Effector memory CD4-positive, alpha-beta T cell (primary cell): ENCODE results near the gene BMP10.

Experiments
- DNase-seq, 3 donors: peaks; one replicate each; pipeline ENCODE4 v3.0.0-alpha.2; 2020
- H3K27ac ChIP-seq: 2 replicates; pipeline ENCODE4 v1.7.0; 2013; ENCODE audit warnings: mild to moderate bottlenecking, low read length, moderate library complexity; ENCODE audit not compliant: insufficient read depth, poor library complexity, severe bottlenecking
- H3K27me3 ChIP-seq: replicated peaks from 2 replicates; pipeline ENCODE4 v1.7.0; 2013; ENCODE audit warnings: mild to moderate bottlenecking, low read length; ENCODE audit not compliant: insufficient read depth, control insufficient read depth, poor library complexity, severe bottlenecking
- H3K36me3 ChIP-seq: 2 replicates; pipeline ENCODE4 v1.7.0; 2013; ENCODE audit warnings: mild to moderate bottlenecking, low read length, moderate library complexity; ENCODE audit not compliant: control insufficient read depth, insufficient read depth
- H3K4me1 ChIP-seq: 2 replicates; pipeline ENCODE4 v1.7.0; 2013; ENCODE audit warnings: low read length, mild to moderate bottlenecking; ENCODE audit not compliant: control insufficient read depth, insufficient read depth, poor library complexity, severe bottlenecking
- H3K4me3 ChIP-seq: 2 replicates; pipeline ENCODE4 v1.7.0; 2013; ENCODE audit warnings: low read length, low read depth, mild to moderate bottlenecking; ENCODE audit not compliant: insufficient read depth, poor library complexity, severe bottlenecking
- H3K9me3 ChIP-seq: 2 replicates; pipeline ENCODE4 v1.7.0; 2013; ENCODE audit warnings: mild to moderate bottlenecking, low read length, moderate library complexity; ENCODE audit not compliant: control insufficient read depth
- total RNA-seq, 3 donors: gene quantifications; one replicate each; lab custom pipeline; 2026; lab: John Stamatoyannopoulos, UW

Gene BMP10, protein sequence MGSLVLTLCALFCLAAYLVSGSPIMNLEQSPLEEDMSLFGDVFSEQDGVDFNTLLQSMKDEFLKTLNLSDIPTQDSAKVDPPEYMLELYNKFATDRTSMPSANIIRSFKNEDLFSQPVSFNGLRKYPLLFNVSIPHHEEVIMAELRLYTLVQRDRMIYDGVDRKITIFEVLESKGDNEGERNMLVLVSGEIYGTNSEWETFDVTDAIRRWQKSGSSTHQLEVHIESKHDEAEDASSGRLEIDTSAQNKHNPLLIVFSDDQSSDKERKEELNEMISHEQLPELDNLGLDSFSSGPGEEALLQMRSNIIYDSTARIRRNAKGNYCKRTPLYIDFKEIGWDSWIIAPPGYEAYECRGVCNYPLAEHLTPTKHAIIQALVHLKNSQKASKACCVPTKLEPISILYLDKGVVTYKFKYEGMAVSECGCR
- 0 reads per million in 3 donors for total RNA-seq

DNA sequence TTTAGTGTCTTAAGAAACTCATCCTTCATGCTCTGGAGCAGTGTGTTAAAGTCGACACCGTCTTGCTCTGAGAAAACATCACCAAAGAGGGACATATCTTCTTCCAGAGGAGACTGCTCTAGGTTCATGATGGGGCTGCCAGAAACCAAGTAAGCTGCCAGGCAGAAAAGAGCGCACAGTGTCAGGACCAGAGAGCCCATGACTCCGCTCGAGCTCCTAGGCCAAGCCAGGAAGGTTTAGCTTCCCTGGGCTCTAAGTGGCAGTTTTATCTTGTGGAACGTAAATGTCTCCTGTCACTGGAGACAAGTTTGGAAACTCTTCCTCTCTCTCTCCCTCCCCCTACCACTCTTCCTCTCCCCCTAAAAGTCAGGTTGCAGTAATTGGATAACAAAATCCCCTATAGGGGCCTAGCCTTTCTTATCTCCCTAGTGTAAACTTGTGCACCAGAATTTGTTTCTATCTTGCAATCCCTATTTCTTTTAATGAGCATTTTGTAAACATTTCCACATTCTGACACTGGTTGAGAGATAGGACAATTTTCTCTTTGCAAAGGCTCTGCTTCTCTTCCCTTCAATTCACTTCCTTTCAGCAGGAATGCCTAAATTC, at the start of gene BMP10:
TSS of gene BMP10 (minus strand) at position 239 of the 606 bp plus-strand sequence. CDS start at position 200, 39 bp downstream.
- Histone ChIP-seq H3K27ac (no peak within 1 kb of the TSS), H3K27me3 (no peaks in the 10 kb centered on the region), H3K36me3 (no peaks in the 10 kb centered on the region), H3K9me3 (no peaks in the 10 kb centered on the region), H3K4me3 (no peak within 1 kb of the TSS), H3K4me1 (no peaks in the 10 kb centered on the region)
- no peak for DNase-seq

DNA sequence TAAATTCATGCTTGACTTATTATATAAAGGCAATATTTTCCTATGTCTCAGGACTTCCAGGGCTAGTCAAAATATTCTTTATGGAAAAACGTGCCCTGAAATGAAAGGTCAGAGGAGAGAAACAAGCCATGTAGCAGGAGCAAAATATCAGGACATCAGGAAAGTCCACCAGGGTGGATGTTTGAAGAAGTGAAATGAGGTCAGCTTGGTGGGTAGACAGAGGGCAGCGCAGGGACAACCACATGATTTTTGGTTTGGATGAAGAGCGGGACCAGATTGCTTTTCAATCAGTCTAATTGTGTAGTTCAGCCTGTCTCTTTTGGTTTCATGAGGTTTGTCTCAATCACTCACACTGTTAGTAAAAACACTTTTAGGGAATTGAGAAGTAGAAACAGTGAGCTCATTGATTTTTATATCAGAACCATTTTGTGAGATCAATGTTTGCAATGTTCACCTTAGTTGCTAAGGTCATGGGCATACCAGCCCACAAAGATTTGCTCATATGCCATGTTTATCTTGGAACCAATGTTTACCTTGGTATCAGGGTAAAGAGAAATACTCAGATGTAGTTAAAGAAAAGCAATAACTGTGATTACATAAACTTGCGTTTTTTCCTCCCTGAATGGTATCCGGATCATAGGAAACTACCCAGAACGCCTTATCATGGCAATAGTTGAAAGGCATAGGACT, 49.4 kb upstream of the BMP10 start:
- no peaks in the 10 kb centered on the region for H3K9me3 ChIP-seq
- H3K36me3 ChIP-seq, result no peaks in the 10 kb centered on the region
- no peaks in the 10 kb centered on the region for H3K27me3 ChIP-seq
- no peak overlapping the region for H3K27ac ChIP-seq
- no peak overlapping the region for H3K4me3 ChIP-seq
- H3K4me1 ChIP-seq, result no peaks in the 10 kb centered on the region
- no peak for DNase-seq

DNA sequence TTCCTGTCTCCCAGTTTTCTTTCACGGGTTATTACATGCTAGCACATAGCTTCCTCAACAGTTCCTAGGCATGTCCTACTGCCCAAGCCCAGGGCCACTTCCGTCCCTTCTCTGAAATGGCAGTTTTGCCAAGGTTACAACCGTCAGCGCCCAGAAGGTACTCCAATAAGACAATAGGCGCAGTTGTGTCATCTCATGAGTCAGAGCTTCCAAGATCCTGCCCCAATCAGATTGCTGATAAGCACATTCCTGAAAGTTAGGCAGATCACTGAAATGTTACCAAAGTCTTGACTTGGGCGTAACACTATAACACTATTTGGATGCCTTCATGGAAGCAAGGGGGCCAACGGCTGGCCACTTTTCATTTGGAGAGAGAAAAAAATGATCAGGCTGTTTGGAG, 47.3 kb upstream of the BMP10 start:
- Histone ChIP-seq H3K36me3 (no peaks in the 10 kb centered on the region), H3K27ac (no peak overlapping the region), H3K4me3 (no peak overlapping the region), H3K4me1 (no peaks in the 10 kb centered on the region), H3K9me3 (no peaks in the 10 kb centered on the region), H3K27me3 (no peaks in the 10 kb centered on the region)
- DNase-seq, result no peak

DNA sequence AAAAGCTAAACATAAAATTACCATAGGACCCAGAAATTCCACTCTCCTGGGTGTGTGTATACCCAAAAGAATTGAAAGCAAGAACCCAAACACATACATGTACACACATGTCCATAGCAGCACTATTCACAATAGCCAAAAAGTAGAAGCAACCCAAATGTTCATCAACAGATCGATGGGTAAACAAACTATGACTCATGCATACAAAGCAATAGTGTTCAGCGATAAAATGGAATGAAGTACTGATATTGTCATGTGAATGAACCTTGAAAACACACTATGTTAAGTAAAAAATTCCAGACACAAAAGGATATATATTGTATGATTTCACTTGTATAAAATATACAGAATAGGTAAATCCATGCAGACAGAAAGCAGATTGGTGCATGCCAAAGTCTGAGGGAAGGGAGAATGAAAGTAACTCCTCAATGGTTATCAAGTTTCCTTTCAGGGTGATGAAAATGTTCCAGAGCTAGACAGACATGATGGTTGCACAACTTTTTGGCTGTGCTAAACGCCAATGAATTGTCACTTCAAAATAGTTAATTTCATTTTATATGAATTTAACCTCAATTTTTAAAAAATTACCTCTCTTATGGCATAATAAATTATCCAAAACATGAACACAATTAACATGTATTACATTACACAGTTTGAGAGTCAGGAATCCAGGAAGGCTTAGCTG, 46.0 kb upstream of the BMP10 start:
- H3K9me3 ChIP-seq, result no peaks in the 10 kb centered on the region
- no peak overlapping the region for H3K4me3 ChIP-seq
- H3K36me3 ChIP-seq, result no peaks in the 10 kb centered on the region
- no peak for DNase-seq
- peaks cover 4% of the 10 kb centered on the region for H3K4me1 ChIP-seq
- H3K27me3 ChIP-seq, result no peaks in the 10 kb centered on the region
- H3K27ac ChIP-seq, result no peak overlapping the region

DNA sequence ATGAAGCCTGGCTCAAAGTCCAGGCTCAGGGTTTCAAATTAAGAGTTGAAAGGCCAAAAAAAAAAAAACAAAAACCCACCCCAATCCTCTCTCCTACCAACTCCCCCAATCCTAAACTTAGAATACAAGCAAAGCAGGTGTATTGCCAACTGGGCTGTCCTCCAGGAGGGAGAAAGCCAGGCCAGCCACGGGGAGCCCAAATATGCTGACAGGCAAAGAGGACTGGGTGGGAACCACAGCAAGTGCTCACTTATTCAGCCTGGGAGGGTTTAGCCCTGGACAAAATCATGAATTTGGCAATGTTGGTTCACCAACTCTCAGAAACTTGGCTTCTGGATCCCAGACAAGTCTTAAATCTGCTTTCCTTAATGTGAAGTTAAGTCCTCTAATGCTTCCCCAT, 45.0 kb upstream of the BMP10 start:
- Histone ChIP-seq H3K27me3 (no peaks in the 10 kb centered on the region), H3K36me3 (no peaks in the 10 kb centered on the region), H3K9me3 (no peaks in the 10 kb centered on the region), H3K27ac (no peak overlapping the region), H3K4me1 (peaks cover 6% of the 10 kb centered on the region), H3K4me3 (no peak overlapping the region)
- DNase-seq, result no peak

DNA sequence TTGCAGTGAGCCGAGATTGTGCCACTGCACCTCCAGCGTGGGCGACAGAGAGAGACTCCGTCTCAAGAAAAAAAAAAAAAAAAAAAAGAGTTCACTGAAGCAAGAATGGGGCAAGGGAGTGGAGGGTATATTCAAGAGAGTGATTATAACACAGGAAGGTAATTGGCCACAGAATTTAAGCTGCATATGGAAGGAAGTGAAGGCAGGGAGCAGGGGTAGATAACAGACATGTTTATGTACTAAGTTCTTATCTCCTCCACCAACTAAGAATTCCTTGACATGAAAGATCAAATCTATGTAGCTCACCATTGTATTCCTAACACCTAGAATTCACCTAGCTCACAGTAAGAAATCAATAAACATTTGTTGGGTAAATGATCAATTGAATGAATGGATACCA, 44.2 kb upstream of the BMP10 start:
- no peak overlapping the region for H3K4me3 ChIP-seq
- no peak for DNase-seq
- peaks cover 6% of the 10 kb centered on the region for H3K4me1 ChIP-seq
- H3K27ac ChIP-seq, result no peak overlapping the region
- no peaks in the 10 kb centered on the region for H3K27me3 ChIP-seq
- no peaks in the 10 kb centered on the region for H3K36me3 ChIP-seq
- no peaks in the 10 kb centered on the region for H3K9me3 ChIP-seq

DNA sequence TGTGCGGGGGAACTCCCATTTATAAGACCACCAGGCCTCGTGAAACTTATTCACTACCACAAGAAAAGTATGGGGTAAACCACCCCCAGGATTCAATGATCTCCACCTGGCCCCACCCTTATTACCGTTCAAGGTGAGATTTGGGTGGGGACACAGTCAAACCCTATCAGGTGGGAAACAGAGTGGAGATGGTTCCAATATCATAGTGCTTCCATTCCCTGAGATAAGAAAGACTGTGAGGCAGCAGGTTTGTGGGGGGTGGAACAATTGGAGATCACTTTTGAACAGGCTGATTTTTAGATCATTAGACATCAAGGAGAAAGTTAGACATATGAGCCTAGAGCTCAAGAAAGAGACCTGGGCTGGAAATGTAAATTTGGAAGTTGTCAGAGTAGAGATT, 42.2 kb upstream of the BMP10 start:
- no peaks in the 10 kb centered on the region for H3K36me3 ChIP-seq
- H3K9me3 ChIP-seq, result no peaks in the 10 kb centered on the region
- no peak overlapping the region for H3K27ac ChIP-seq
- peaks cover 16% of the 10 kb centered on the region for H3K4me1 ChIP-seq
- H3K27me3 ChIP-seq, result no peaks in the 10 kb centered on the region
- no peak overlapping the region for H3K4me3 ChIP-seq
- no peak for DNase-seq

DNA sequence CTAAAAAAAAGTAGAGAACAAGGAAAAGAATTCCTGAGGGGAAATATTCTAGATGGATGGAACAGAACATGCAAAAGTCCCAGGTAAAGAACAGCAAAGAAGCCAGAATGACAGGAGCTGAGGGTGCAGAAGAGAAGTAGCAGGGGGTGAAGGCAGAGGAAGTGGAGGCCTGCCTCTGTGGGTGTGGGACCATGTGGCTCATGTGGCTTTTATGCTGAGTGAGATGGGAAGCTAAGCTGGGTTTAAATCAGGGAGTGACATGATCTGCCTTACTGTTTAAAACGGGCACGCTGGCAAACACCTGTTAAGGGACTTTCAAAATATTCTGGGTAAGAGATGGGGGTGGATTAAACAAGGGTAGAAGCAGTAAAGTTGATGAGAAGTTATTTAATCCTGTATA, 41.5 kb upstream of the BMP10 start:
- no peak overlapping the region for H3K27ac ChIP-seq

DNA sequence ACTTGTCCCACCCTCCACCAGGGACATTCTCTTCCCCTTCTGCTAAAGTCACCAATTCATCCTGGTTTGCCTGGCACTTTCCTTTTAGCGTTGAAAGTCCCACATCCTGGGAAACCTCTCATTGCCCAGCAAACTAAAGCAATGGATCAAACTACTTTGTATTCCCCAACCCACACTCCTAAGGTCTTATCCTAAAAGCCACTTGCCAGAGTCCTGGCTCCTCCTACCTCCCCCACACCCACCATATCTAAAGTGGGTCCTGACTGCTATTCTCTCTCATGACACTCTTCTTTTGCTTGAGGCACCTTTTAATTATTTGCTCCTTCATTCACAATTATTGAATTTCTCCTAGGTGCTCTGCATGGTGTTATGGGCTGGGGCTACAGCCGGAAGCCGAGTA, 40.9 kb upstream of the BMP10 start:
- Histone ChIP-seq H3K27me3 (no peaks in the 10 kb centered on the region), H3K36me3 (no peaks in the 10 kb centered on the region), H3K4me1 (peaks cover 24% of the 10 kb centered on the region), H3K4me3 (no peak overlapping the region), H3K9me3 (no peaks in the 10 kb centered on the region), H3K27ac (no peak overlapping the region)
- DNase-seq, result no peak

More for the DNA sequence above, 41.5 kb upstream of the BMP10 start:
- H3K4me1 ChIP-seq, result peaks cover 22% of the 10 kb centered on the region
- H3K4me3 ChIP-seq, result no peak overlapping the region
- no peaks in the 10 kb centered on the region for H3K9me3 ChIP-seq
- DNase-seq, result no peak
- no peaks in the 10 kb centered on the region for H3K27me3 ChIP-seq
- H3K36me3 ChIP-seq, result no peaks in the 10 kb centered on the region
